Stimulated activated naive CD4-positive, alpha-beta T cell treated with Interleukin-2 at 50 U/mL for 16 hours (primary cell): ENCODE results near the gene SYS1.

Experiments used
- DNase-seq: peaks from one replicate; lab custom pipeline; 2025; lab: John Stamatoyannopoulos, UW

The SYS1 gene

GRCh38 chr20:45415822-45416637 lies 53.1 kb downstream of the SYS1 start, which contains the start of gene PIGT:
TSS of gene PIGT (plus strand) at chr20:45416141. CDS start at chr20:45416157, 16 bp downstream.
- DNase-seq: peak; percentile 89

- no peak for DNase-seq
Measured at GRCh38 chr20:45416917-45417316, 54.0 kb downstream of the SYS1 start.
